Inflammatory macrophage treated with lipopolysaccharide for 1 hour (primary cell): ENCODE measurements around the gene GLDN.

Experiments used
- DNase-seq, 2 donors: peaks; one replicate each; pipeline ENCODE4 v3.0.0-alpha.2; 2020 to 2022

Gene GLDN

GRCh38 chr15:51323749-51324148 lies 17.7 kb upstream of the GLDN start:
- no peak for DNase-seq

DNA sequence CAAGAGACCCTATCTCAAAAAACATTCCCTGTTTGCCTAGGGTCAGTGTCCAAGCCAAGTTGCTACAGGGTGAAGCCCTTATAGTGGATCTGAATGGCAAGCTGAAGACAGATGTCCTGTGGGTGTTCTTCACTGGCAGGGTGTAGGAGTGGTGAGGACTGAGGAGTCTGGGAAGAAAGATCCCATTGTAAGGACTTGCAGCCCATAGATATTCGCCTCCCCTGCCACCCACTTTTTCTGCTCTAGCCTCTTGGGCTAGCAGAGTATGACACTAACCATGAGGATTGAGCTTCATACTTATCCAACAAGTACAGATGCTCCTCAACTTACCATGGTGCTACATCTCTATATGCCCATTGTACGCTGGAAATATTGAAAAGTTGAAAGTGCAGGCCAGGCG lies 16.3 kb upstream of the GLDN start:
- DNase-seq, result no peak

- DNase-seq, result no peak
Measured at GRCh38 chr15:51327081-51327480, 14.4 kb upstream of the GLDN start.

- peak; percentile 61 to 79 for DNase-seq
Measured at GRCh38 chr15:51328926-51329325, 12.5 kb upstream of the GLDN start.

DNA sequence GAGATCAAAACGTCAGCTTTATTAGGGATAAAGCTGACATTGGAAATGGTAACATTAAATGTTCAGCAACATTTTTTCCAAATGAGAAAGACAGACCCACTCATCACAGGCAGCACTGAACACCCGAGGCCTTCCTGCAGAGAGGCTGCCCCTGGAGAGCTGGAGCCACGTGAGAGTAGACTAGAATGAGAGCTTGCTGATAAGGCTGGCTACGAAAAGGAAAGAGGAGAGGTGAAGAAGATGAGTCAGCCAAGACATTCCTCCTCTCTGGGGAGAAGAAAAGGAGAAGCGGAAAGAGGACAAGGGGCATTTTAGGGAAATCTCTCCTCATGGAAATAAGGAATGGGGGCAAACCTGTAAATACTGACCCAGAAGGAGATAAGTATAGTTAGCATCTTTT lies 10.3 kb upstream of the GLDN start:
- no peak for DNase-seq

DNA sequence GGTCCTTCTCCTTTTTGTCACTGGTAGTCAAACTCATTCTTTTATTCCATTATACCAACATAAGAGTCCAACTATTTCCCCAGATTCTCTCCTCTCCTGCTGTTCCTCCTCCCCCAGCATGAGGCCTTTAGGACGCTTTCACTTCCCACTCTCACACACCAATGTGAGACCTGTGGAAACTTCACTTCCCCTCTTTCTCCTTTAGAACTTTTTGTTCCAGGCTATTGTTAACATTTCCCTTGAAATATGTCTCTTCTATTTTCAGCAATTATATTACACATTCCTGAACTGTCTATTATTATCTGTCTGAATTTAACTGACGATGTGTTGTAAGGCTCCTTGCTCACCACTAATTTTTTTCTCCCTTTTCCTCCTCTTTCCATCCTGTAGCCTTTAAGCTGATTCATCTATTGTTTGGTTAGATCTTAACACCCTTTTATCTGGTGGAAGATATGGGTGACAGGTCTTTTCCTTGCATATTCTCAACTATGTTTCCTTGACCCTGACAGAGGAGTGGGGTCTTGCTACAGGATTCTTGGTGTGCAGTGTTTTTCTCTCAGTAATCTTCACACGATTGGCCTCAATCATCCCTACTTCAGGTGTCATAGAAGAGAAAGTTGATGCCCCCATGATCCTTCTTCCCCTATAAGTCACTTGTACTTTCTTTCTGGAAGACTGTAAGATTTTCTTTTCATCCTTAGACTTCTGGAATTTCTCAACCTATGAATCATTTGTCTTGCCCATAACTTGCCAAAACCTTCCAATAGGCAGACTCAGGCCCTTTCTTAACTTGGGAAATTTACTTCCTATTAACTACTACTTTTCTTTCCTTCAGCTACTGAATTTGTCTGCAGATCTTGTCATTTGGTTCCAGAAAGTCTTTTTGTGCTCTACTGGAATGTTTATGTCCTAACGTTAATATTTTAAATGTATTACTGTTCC lies 9.0 kb upstream of the GLDN start:
- peak; percentile 61 to 75 for DNase-seq

GRCh38 chr15:51333571-51333970 lies 7.9 kb upstream of the GLDN start:
- no peak for DNase-seq

DNA sequence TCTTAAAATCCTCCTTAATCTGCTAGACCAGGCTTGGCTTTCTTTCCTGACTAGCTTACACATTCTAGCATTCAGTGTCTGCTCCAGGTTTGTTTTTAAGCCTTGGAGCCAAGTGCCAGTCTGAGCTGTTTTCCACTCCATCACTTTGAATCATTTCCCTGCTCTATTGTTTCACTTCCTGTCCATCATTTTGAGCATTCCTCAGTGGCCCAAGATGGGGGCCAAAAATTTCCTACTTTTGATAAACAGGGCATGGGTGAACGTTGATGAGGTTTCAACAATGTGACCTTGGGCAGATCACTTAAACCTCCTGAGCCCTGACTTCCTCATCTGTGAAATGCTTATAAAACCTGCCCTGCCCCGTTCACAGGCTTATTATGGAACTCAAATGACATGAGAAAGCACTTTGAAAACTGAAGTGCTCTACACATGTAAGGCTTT lies 7.4 kb upstream of the GLDN start:
- DNase-seq, result peak; percentile 37 to 61

GRCh38 chr15:51335087-51335486 lies 6.4 kb upstream of the GLDN start:
- no peak for DNase-seq

DNA sequence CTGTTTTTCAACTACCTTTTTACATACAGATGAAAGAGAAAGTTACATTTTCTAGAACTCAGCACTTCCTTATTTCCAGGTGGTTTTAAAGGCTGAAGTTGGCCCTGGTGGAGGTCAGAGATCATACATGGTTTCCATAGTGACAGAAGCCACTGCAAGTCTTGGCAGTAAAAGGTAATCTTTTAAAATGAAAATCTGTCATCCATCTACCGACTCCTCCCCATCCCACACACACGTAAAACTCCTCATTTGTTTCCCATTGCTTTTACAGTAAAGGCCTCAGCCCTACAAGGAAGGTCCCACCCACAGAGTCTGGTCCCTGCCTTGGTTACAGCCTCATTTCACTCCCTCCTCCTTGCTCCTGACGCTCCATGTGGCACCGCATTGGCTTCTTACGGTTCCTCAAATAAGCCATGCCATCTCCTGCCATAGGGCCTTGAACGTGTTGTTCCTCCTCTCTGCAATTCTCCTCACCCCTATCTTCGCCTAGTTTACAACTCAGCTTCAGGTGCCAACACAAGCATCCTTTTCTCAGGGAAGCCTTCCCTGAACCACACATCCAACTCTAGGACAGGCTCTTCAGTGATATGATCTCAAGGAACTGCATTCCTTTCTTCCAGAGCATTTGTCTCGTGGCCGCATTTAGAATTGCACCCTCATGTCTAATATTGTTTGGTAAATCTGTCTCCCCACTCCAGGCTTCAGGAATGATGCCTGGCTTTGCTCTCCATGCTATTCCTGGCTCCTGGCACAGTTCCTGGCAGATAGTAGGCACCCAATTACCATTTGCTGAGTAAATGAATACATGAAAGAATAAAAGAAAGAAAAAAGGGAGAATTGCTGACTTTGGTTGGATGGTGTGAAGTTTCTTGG lies 5.7 kb upstream of the GLDN start:
- DNase-seq, result no peak

GRCh38 chr15:51338496-51338895 lies 3.0 kb upstream of the GLDN start, which contains the start of gene CYP19A1:
Gene CYP19A1, minus strand, starts transcription at chr15:51338596. Its CDS starts 95,684 bp downstream, at chr15:51242912.
- no peak for DNase-seq

- DNase-seq, result no peak
Measured at GRCh38 chr15:51342227-51342999, 958 bp downstream of the GLDN start.

- DNase-seq, result no peak
Measured at GRCh38 chr15:51343466-51343865, 2.0 kb downstream of the GLDN start.

DNA sequence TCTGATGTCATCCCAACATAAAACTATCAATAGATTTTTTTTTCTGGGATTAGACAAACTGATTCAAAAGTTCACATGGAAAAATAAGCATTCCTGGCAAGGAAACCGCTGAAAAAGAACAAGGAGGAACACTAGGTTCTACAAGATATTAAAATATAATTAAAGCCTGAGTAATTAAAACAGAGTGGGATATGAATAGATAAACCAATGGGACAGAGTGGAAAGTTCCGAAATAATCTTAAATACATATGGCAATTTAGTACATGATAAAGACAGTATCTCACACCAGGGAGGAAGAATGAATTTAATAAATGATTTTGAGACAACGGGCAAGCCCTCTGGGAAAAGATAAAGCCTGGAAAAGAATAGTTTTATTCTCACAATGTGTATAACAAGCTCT lies 4.7 kb downstream of the GLDN start:
- no peak for DNase-seq

DNA sequence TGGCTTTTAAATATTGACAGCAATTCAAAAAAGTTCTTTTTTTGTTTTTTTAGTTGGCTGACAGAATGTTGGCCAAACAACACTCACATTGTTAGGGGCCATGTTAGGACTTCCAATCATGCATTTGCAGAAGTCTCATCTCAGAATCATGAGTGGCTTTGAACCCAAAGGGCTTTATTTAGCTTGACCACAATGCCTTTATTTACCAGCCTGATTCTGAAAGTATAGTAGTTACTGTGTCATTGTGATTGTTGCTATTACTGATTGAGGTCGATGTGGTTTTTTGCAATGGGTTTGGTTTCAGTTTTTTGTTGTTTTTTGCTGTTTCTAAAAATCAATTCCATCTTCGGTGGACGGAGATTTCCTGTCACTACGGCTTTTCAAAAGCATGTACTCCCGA lies 7.2 kb downstream of the GLDN start:
- no peak for DNase-seq

DNA sequence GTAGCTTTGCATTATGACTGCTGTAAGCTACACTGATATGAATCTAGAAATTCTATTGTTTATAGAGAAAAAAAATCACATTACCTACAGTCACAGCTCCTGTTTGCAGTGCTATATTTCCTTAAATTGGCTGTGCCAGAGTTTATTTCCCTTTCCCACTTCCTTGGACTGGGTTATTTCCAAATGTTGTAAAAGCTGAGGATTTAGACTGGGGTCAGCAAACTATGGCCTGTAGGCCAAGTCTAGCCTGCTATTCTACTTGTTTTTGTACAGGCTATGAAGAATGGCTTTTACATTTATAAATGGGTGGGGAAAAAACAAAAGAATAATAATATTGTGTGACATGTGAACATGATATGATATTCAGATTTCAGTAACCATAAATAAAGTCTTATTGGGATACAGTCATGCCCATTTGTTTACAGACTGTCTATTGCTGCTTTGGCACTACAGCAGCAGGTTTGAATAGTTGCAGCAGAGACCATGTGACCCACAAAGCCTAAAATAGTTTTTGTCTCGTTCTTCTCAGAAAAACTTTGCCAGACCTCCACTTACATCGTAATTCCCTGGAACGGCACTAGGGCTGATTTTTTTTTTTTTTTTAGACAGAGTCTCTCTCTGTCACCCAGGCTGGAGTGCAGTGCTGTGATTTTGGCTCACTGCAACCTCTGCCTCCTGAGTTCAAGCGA lies 7.8 kb downstream of the GLDN start:
- DNase-seq, result no peak

- DNase-seq, result no peak
Measured at GRCh38 chr15:51350723-51351122, 9.3 kb downstream of the GLDN start.

DNA sequence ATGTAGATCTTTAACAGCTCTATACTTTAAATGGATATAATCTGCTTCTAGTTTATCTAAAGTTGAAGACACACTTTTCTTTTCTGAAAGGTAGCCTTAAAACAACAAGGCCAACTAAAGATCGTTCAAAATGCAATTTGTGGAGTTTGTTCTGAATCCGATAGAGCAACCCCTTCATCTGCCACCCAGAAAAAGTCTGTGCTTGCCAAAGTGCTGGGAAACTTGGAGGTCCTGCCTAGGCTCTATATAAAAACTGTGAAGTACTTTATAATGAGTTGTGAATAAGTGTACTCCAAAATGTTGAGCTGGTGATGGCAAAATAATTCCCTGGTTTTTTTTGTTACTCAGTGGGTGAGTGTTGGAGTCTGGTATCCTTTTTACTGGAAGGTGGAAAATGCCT lies 12.5 kb downstream of the GLDN start:
- no peak for DNase-seq

- DNase-seq, result peak; percentile 69 to 82
Measured at GRCh38 chr15:51355096-51355495, 13.6 kb downstream of the GLDN start.

GRCh38 chr15:51356147-51356546 lies 14.7 kb downstream of the GLDN start:
- DNase-seq, result no peak

- no peak for DNase-seq
Measured at GRCh38 chr15:51356983-51357382, 15.5 kb downstream of the GLDN start.

DNA sequence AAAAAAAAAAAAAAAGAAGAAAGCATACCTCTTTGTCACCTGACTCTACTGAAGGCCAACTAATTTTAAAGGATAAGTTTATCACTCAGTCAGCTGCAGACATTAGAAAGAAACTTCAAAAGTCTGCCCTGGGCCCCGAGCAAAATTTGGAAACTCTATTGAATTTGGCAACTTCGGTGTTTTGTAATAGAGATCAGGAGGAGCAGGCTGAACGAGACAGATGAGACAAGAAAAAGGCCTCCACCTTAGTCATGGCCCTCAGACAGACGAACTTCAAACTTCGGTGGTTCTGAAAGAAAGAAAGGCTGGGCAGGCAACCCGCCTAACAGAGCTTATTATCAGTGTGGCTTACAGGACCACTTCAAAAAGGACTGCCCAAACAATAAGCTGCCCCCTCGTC lies 18.5 kb downstream of the GLDN start:
- DNase-seq, result peak; percentile 47 to 66
